Large intestine (tissue), 3 donors: ENCODE results near the gene AFAP1L2. TPM values are rescaled to one million over a fixed set of nuclear protein-coding genes. Genes with fewer than 3 reads are reported as not detected.

Experiments used
- DNase-seq, 2 donors: peaks; one replicate each; pipeline versions ENCODE4 v3.0.0 to v3.0.0-alpha.2; 2013
- H3K27ac ChIP-seq: one replicate; pipeline ENCODE4 v1.5.1; 2013; ENCODE audit warnings: low read length
- H3K27me3 ChIP-seq: 2 replicates; pipeline ENCODE4 v1.6.1; 2013; ENCODE audit warnings: low read length; ENCODE audit not compliant: control insufficient read depth, insufficient read depth
- H3K36me3 ChIP-seq: 2 replicates; pipeline ENCODE4 v1.6.1; 2013; ENCODE audit warnings: low read length; ENCODE audit not compliant: control insufficient read depth, insufficient read depth
- H3K4me1 ChIP-seq: one replicate; pipeline ENCODE4 v1.6.1; 2013; ENCODE audit warnings: low read length; ENCODE audit not compliant: control insufficient read depth, insufficient read depth
- H3K4me3 ChIP-seq: one replicate; pipeline ENCODE4 v1.5.1; 2013; ENCODE audit warnings: low read length
- H3K9me3 ChIP-seq: one replicate; pipeline ENCODE4 v1.6.1; 2013; ENCODE audit warnings: mild to moderate bottlenecking, low read depth, low read length, moderate library complexity; ENCODE audit not compliant: control insufficient read depth
- WGBS: methylation state at CpG from one replicate; pipeline ENCODE4 v1.1.5; 2013; ENCODE audit warnings: low lambda C conversion rate; ENCODE audit not compliant: insufficient coverage; 5-methylcytosine and 5-hydroxymethylcytosine counted together
- polyA plus RNA-seq: library from polyadenylated mRNA; unstranded; fragments of 120-200 nt; gene quantifications from one replicate; pipeline ENCODE4 v1.2.1, GENCODE V29; 2013

Gene AFAP1L2
- polyA plus RNA-seq, 1 donor: 12.0 TPM

DNA sequence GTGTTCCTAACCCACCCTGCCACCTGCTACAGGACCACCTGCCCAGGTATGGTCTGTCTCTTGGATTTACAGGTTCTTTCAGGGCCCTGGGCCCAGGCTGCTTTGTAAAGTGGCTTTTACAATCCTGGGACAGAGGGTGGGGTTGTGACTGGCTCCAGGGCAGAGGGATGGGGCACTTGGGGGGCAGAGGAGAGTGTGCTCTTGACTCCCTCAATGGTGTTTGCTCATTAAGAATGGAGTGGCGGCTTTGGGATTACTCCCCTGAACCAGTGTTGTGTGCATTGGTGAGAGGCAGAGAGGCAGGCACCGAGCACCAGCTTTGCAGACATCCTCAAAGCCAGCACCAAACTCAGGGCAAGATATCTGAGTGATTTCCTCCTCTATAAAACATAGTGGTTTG lies 121.8 kb downstream of the AFAP1L2 start:
- Histone ChIP-seq H3K36me3 (no peaks in the 10 kb centered on the region), H3K9me3 (peaks cover 5% of the 10 kb centered on the region), H3K27ac (no peak overlapping the region), H3K4me1 (no peaks in the 10 kb centered on the region), H3K4me3 (no peak overlapping the region), H3K27me3 (no peaks in the 10 kb centered on the region)
- no peak for DNase-seq
- WGBS: no CpG with 5 or more reads among the region's 2 CpGs

DNA sequence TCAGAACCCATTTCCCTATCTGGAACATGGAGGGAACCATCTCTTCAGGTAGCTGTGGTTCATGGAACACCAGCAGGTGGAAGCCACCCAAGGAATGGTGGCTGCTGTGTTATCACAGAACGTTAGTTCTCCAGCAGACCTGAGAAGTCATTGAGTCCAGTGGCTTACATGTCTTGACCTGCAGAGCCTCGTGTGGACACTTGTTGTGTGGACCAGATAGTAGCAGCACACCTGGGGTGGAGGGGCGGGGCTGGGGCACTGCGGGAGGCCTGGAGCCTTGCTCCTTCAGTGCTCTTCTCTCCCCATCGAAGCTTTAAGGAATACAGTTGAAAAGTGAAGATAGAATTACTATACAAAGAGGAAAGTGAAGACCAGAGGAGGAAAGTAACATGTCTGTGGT lies 122.8 kb downstream of the AFAP1L2 start:
- H3K36me3 ChIP-seq: no peaks in the 10 kb centered on the region
- no peak overlapping the region for H3K4me3 ChIP-seq
- DNase-seq: no peak
- H3K9me3 ChIP-seq: peaks cover 5% of the 10 kb centered on the region
- no CpG with 5 or more reads among the region's 5 CpGs for WGBS
- H3K27ac ChIP-seq: no peak overlapping the region
- no peaks in the 10 kb centered on the region for H3K4me1 ChIP-seq
- H3K27me3 ChIP-seq: no peaks in the 10 kb centered on the region

DNA sequence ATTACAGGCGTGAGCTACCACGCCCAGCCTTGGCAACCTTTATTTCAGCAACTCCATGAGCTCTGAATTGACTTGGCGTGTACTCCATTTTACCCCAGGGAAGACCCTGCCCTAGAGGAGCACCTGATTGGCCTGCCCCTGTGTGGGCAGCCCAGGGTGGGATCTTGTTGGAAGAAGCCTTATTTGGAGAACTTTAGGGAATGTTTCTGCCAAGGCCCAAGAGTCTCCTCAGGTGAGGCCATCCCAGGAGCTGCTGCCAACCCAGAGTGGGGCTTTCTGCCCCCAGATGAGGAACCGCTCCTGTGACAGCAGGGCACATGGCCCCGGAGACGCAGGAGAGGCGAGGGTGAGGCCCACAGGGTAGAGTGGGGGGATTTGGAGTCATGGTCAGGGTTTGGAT lies 123.3 kb downstream of the AFAP1L2 start:
- Histone ChIP-seq H3K36me3 (no peaks in the 10 kb centered on the region), H3K27me3 (no peaks in the 10 kb centered on the region), H3K9me3 (peaks cover 2% of the 10 kb centered on the region), H3K4me1 (no peaks in the 10 kb centered on the region), H3K27ac (no peak overlapping the region), H3K4me3 (no peak overlapping the region)
- DNase-seq: no peak
- WGBS: no CpG with 5 or more reads among the region's 7 CpGs

DNA sequence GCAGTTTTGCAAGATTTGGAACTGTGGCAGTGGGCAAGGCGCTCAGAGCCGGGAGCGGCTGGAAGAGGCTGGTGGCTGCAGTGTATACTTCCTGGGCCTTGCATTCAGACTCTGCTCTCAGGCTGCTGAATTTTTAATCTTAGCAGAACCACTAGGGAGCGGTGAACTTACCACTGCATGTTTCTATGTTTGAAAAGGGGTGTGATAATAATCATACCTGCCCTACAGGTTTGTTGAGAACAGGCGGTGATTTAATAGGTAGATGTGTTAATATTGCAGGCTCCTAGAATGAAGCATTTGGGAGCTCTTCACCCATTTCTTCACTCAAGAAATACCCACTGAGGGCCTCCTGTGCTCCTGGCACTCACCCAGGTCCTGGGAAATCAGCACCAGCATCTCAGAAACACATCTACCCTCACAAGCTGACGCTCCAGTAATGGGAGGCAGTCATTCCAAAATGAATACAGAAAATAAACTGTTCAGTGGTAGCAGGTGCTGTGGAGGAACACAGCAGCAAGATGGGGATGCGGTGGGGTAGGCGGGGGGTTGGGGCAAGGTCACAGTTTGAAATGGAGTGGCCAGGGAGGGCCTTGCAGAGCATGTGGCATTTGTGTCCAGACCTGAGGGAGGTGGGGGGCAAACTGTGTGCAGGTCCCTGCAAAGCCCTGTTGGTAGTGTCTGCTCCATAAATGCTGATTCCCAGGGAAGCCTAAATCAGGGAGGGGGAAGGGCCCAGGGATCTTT lies 124.2 kb downstream of the AFAP1L2 start:
- H3K27me3 ChIP-seq: no peaks in the 10 kb centered on the region
- no peak overlapping the region for H3K4me3 ChIP-seq
- no peaks in the 10 kb centered on the region for H3K4me1 ChIP-seq
- WGBS: no CpG with 5 or more reads among the region's 8 CpGs
- DNase-seq: no peak
- H3K27ac ChIP-seq: no peak overlapping the region
- no peaks in the 10 kb centered on the region for H3K9me3 ChIP-seq
- H3K36me3 ChIP-seq: no peaks in the 10 kb centered on the region

DNA sequence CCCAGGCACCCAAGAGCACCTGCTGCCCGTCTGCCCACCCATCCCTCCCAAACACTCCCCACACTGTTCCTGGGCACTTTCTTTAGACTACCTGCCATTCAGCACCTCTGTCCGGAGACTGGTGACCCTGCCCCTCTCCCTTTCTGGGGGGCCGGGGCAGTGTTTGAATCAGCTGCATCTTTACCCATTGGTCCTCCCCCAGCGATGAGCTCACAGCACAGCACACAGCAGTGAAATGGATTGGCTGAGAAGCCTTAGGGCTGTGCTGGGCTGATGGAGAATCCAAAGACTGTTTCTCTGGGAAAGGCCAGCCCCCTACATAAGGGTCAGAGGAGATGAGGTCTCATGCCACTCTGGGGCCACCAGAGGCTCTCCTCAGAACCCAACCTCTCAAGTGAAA lies 125.0 kb downstream of the AFAP1L2 start:
- no peaks in the 10 kb centered on the region for H3K36me3 ChIP-seq
- no peaks in the 10 kb centered on the region for H3K27me3 ChIP-seq
- H3K27ac ChIP-seq: no peak overlapping the region
- no peaks in the 10 kb centered on the region for H3K9me3 ChIP-seq
- WGBS: no CpG with 5 or more reads among the region's 4 CpGs
- DNase-seq: no peak
- no peaks in the 10 kb centered on the region for H3K4me1 ChIP-seq
- no peak overlapping the region for H3K4me3 ChIP-seq

DNA sequence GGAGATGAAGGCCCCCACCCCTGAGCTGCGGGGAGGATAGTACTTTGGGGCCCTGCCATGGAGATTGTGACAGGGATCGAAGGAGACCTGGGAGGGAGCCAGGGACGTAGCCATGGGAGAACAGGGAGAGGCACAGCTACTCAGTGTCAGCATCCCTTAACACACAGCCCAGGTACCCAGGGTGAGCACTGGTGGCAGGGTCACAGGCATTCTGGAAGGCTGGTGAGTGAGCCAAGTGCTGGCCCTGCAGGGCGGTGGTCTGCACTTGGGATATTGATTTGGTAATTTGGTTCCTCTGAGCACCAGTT lies 125.5 kb downstream of the AFAP1L2 start:
- Histone ChIP-seq H3K27ac (no peak overlapping the region), H3K4me3 (no peak overlapping the region), H3K9me3 (no peaks in the 10 kb centered on the region), H3K36me3 (no peaks in the 10 kb centered on the region), H3K27me3 (no peaks in the 10 kb centered on the region), H3K4me1 (no peaks in the 10 kb centered on the region)
- no CpG with 5 or more reads among the region's 4 CpGs for WGBS
- no peak for DNase-seq

DNA sequence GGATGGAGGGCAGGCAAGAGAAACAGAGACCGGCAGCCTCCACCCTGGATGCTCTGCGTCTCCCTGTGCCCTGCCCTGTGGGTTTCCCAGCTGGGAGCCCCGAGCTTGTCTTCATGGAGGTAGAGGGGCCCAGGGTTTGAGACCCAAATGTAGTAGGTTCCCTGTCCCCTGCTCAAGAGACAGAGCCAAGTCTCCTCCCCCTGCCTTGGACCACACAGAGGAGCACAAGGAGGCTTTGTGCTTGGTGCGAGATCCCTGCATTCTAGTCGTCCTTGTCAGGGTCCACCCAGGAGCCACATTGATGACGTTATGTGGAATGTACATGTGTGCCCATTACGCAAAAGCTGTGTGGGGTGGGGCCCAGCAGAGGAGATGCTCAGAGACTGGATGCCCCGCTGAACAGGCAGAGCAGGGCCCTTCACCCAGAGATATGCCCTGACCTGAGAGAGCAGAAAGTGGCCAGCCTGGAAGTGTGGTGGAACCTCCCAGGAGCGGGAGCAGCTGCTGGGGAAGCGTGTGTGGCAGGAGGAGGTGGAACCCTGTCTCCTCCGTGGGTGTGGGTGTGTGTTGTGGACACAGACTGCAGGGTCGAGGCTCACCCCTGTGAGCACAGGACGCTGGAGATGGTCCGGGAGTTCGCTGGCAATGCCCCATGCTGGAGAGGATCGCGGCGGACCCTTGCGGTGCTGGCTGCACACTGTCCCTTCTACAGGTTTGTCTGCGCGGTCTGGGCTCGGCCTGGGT lies 126.0 kb downstream of the AFAP1L2 start:
- Histone ChIP-seq H3K36me3 (no peaks in the 10 kb centered on the region), H3K27ac (no peak overlapping the region), H3K9me3 (no peaks in the 10 kb centered on the region), H3K4me3 (no peak overlapping the region), H3K4me1 (no peaks in the 10 kb centered on the region), H3K27me3 (no peaks in the 10 kb centered on the region)
- WGBS: no CpG with 5 or more reads among the region's 22 CpGs
- no peak for DNase-seq

DNA sequence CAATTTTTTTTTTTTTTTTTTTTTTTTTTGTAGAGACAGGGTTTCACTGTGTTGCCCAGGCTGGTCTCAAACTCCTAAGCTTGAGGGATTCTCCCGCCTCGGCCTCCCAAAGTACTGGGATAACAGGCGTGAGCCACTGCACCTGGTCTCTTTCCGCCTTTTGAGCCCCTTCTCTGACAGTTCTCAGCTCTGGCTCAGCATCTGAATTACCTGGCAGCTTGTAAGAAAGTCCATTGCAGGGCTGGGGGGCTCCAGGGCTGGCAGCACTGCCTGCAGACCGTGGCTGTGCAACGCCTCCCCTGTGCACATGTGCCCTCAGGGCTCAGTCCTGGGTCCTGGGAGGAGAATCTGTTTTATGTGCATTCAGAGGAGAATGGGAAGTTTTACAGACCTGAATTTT lies 127.6 kb downstream of the AFAP1L2 start:
- WGBS: no CpG with 5 or more reads among the region's 6 CpGs
- H3K9me3 ChIP-seq: no peaks in the 10 kb centered on the region
- no peaks in the 10 kb centered on the region for H3K4me1 ChIP-seq
- H3K27ac ChIP-seq: no peak overlapping the region
- no peak for DNase-seq
- no peaks in the 10 kb centered on the region for H3K27me3 ChIP-seq
- H3K4me3 ChIP-seq: no peak overlapping the region
- H3K36me3 ChIP-seq: no peaks in the 10 kb centered on the region

DNA sequence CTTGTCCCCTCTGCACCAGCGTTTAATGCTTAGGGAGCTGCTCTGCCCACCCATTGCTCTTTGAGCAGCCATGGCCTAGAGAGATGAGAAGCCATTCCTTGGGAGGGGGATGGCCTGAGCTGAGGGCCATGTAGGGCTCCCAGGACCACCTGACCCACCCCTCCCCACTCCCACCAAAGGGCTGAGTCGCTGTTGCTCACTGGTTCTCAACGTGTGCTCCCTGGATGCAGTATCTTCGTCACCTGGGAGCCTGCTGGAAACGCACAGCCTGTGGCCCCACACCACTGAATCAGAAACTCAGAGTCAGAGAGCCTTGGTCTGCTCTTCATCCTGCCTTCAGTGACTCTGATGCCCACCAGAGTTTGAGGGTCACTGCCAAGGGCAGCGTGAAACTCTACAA lies 128.2 kb downstream of the AFAP1L2 start:
- DNase-seq: no peak
- H3K27me3 ChIP-seq: no peaks in the 10 kb centered on the region
- no peaks in the 10 kb centered on the region for H3K36me3 ChIP-seq
- no CpG with 5 or more reads among the region's 6 CpGs for WGBS
- no peaks in the 10 kb centered on the region for H3K9me3 ChIP-seq
- H3K4me1 ChIP-seq: peaks cover 3% of the 10 kb centered on the region
- H3K4me3 ChIP-seq: no peak overlapping the region
- no peak overlapping the region for H3K27ac ChIP-seq

DNA sequence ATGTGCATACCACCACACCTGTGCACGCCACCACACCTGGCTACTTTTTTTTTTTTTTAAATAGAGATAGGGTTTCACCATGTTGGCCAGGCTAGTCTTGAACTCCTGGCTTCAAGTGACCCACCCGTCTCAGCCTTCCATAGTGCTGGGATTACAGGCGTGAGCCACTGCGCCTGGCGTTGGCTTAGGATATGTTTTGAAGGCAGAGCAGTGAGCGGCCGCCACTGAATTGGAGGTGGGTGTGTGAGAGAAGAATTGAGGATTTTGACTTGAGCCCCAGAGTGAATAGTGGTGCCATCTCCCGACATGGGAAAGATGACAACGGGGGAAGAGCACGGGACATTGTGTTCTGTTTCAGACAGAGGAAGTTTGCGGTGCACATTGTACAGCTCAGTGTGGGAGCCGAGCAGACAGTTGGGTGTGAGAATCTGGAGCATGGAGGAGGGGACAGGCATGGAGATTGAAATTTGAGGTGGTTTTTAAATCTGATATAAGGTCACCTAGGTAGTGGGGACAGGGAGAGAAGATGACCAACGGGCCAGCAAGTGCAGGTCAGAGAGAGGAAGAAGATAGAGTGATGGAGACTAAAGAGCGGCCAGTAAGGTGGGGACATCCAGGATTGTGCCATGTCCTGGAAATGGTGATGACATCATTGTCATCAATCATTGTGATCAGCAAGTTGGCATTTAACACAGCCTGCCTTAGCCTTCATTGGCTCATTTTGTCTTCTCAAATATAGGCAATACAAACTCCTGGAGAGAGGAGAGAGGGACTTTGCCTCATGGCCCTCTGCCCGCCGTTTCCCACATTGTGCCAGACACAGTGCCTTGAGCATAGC lies 129.5 kb downstream of the AFAP1L2 start:
- no peaks in the 10 kb centered on the region for H3K27me3 ChIP-seq
- H3K9me3 ChIP-seq: no peaks in the 10 kb centered on the region
- no peak overlapping the region for H3K27ac ChIP-seq
- no peaks in the 10 kb centered on the region for H3K36me3 ChIP-seq
- 100% methylated on average over 3 of the region's 16 CpGs for WGBS
- H3K4me1 ChIP-seq: peaks cover 3% of the 10 kb centered on the region
- H3K4me3 ChIP-seq: no peak overlapping the region
- no peak for DNase-seq
